GM21515 (cell line): ENCODE data around the gene TENM3.

Experiments
- ATAC-seq: cut with Tn5 transposase; IDR thresholded peaks from one replicate; pipeline ENCODE4 v1.9.1; 2021; ENCODE audit not compliant: unreplicated experiment

TENM3 gene

DNA sequence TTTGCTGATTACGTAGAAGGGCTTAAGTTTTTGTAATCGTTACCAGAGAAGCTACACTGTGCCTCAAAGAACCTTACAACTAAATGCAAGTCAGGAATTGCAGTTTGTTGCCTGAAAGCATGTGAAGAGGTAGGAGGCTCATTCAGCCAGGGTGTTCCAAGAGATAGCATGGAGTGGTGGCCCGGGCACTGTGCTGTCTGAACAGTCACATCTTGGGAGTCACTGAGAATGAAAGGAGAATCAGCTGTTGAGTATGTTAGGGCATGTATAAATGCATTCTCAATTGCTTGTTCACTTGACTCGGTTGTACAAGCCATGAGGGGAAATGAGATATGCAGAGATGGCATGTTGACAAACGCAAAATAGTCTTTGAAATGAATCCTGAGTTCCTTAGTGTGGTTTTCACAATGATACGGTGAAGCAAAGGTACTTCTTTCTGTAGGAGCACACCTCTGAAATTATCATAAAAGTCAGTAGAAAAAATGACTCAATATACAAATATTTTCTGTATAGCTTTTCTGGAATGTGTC, 513.0 kb downstream of the TENM3 start:
- ATAC-seq = no peak

DNA sequence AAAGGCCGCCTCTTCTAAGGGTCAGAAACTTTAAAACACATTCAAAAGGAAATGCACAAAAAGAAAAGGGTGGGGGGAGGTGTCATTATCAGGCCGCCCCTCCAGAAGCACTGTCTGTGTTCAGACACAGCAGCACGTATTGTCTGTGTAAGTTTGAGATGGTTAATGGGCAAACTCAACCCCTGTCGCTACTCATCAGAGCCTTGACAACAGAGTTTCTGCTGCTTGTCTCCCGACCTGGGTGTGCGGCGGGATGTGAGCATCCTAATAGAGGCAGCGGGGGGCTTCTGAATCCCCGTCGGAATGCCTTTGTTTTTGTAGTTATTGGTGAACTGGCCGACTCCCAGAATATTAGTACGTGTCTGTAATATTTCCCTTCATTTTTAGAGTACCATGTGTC, 515.1 kb downstream of the TENM3 start:
- no peak for ATAC-seq

DNA sequence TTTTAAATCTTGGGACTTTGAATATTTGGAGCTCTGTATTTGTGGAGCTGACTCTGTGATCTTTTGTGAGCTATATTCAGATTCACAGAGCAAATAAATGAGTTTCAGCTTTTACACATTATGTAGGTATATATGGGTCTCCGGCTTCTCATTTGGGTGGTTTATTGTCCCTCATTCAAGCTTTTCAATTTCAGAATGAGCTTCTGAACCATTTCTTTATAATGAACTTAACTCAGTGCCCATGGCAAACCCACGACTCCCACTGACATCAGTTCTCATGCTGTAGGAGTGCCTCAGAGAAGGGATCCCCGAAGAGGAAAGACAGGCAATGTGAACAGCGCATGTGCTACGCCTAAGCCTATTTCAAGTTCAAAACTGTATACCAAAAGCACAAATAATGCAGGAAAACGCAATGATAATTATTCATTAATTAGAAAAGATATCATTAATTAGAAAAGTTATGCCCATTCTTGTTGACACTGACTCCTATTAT, 517.4 kb downstream of the TENM3 start:
- no peak for ATAC-seq

DNA sequence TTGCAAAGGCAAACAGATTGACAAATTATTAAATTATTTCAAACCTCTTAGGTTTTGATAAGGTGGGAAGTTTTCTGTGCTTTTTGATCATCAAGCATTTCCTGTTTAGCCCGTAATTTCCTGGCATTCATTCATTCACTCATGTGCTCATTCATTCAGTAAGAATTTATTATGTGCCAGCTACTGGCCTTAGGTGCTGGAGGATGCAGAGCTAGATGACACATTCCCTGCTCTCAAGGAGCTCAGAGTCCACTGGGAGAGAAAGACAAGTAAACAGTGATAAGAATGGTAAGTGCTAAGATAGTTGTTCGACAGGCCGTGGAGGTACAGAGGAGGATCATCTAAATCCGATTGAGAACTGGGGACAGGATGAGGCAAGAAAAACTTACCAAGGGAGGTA, 520.9 kb downstream of the TENM3 start:
- no peak for ATAC-seq

DNA sequence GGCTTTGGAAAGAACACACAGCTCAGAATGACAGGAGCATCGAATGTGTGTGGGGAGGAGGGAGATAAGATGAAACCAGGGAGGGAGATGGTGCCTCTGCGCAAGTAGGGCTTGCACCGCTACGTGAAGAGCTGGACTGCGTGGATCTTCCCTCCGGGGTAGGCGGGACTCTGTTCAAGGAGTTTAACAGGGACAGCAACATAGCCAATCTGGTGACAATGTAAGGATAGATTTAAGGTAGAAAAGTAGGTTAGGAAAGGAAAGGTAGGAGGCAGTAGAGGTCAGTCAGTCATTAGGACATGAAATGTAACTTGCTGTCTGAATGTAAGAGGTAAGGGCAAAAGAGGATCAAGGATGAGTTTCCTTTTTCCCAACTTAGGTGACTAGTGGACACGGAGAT, 521.4 kb downstream of the TENM3 start:
- ATAC-seq = no peak

DNA sequence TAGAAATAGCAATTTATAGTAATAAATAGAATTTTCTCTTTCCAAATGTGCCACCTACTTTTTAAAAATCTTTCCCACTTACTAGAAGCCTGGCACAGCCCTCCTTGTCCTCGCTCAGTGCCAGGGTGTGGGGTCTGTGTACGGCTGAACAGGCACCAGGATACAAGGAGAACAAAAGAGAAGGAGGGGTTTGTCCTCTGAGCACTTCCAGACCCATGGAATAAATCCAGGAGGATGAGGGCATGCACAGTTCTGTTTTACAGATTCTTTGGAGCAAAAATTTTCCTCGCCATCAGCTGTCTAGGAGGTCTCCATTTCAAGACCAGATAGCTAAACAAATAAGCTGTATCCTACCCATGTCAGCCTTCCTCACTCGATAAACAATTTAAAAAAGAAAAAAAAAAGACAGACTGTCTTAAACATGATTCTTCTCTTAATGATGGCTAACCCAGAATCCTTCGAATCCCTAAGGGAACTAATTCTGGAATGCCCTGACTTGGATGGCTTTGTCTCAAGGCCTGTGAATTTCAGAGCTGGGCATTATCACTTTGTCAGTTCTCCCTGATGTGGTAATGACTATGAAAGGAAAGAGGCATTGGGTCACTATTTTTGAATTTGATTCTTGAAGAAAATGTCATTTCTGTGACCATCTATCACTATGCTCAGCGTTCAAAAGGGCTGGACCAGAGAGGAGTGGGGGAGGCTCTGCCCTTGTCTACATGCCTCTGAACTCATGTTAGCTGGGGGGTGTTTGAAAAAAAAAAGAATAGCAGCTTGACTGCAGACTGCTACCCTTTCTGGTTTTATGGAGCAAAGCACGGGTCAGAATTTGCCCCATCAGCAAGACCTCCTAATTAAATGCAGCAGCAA, 523.0 kb downstream of the TENM3 start:
- ATAC-seq = no peak

DNA sequence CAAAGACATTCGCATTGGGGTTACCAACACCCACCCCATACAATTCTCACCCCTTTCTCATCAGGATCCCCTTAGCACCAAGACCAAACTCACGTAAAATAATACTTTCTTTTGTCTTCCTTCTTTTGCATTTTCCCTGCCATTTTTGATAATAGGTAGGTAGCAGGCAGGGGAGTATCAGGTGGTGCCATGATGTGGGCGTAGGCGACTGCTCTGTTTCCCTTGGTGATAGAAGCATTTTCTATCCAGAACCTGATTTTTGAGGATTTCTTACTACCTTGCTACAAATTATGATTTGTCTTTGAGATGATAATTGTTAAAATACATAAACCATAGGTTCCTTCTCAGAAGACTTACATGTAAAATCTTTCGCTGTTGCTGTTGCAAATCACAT, 523.7 kb downstream of the TENM3 start:
- ATAC-seq = no peak

DNA sequence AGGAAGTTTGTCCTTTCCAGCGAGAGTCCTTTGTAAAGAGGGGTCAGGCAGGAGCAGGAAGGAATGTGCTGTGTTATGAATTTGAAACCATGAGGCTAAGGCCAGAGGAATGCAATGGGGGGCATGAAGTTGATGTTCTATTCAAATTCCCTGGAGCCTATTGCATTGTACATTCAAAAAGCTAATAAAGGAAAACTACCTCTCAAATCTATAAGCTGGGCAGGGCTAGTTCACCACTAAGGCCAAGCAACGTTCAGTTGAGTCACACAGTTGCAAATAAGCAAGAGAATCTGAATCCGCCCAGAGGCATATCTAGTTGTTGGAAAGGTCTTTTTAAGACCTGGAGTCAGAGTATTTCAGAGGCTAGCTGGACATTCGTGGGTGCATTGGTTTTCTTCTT, 525.6 kb downstream of the TENM3 start:
- no peak for ATAC-seq

DNA sequence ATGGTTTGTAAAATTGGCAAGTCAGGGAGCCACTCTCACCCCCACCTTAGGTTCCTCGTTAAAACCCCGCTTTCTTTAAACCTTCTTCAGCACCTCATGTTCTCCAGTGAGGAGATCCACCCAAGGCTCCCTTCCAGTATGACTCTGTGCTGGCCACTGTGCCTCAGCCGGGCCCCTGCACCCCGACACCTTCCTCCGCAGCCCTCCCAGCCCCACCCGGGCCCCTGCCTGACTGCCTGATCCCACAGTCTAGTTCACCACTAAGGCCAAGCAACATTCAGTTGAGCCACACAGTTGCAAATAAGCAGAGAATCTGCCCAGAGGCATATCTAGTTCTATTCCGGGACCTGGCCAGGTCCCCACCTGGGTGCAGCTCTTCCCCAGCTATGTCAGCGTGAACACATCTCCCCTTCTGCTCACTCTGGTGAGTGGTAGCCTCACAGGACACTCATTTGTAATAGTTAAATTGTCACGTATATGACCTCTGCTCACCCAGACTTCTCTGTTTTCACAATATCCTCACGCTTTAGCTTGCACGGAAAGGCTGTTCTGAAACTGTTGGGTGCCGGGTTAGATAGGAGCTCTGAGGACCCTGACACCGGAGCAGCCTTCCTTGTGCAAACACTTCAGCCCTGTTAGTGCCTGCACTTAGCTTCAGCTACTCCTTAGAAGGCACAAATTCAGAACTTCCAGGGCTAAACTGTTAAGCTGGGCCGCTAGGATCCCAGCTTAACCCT, 527.2 kb downstream of the TENM3 start:
- ATAC-seq = no peak

DNA sequence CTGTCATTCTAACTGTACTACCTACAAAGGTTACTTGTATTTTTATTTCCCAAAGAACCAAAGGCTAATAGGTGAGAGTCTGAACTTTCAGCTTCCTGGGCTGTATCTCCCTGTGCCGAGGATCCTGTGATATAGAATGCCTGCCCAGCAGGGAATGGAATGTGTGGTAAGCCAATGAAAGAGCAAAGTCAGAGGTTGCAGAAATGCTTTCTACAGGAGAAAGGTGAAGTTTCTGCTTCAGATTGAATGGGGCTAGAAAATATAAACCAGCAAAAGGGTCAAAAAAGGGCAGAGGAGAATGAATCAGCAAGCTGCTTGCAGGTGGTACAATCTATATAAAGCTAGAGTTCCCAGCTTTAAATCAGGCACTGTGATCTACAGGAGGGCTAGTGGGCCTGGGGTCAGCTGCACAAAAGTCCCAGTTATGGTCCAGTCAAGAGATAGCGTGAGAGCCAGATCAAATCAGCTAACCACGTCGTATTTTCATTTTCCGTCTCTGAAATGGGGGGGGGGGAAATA, 527.9 kb downstream of the TENM3 start:
- no peak for ATAC-seq

DNA sequence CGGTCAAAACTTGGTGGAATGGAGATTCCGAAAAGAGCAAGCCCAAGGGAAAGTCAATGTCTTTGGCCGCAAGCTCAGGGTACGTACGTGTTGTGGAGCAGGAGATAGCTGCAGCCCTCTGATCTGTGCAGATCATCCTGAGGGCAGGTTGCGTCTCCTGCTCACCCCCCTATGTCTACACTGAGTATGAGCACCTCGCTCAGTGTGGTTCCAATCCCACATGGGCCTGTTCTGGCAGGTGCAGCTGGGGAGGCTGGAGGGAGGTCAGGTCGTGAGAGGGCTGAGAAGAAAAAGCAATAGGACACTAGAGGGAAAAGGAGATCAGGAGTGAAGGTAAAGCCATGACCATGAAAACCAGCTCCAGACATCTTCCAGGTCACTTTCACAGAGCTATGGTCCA, 531.9 kb downstream of the TENM3 start:
- no peak for ATAC-seq

DNA sequence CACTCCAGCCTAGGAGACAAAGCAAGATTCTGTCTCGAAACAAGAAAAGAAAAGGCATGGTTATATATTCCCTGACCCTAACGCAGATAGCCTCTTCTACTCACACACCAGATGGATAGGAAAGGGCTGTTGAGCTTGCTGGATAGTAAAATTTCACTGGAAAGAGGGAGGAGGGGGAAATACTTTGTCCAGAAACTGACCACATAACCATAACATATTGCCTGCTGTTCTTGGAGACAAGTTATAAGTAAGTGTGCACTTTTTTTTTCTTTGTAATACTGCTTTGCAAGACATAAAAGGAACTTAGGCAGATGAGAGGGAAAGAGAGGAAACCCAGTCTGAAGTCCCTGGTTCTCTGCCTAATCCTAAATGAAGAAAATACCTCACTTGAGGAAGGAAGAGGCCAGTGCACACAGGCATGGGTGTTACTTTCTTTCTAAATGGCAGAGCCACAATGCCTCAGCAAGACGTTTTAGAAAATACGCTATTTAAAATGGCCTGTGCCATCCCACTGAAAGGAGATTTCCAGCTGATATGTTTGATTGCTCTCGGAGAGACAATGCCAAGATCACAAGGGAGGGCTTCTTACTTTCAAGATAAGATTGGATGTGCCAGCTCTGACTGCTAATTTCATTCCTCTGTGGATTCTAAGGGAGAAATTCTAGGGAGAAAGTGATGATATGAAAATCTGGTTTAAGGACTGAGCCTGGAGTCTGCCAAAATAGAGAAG, 533.3 kb downstream of the TENM3 start:
- ATAC-seq = no peak

DNA sequence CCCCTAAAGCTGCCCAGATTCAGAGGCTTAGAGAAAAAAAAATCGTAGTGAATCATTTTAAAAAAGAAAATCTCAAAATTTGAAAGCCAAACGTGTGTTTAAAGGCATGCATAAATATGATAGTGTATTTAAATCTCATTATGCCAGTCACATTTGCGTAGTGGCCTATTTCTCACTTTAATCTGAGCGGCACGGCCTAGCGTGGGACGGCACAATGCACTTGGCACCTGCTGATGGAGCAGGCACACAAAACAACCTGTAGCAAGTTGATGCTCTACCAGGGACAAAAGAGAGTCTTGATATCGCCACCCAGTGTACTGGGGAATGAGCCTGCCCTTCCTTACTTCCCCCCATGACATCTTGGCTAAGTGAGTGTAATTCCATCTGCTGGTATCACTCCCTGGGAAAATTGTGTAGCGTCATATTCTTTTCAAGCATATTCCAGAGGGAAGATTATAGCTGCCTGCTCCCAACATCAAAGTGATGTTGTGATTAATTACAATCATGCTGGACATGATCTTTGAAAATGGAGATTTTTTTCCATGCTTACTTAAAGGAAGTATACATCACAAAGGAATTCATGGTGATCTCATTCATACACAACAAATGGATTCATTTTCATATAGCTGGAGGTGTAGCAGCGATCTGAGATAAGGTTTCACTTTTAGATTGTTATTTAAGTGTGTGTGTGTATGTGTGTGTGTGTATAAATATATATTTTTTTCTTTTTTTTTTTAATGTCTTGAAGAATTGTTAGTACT, 535.2 kb downstream of the TENM3 start:
- no peak for ATAC-seq

DNA sequence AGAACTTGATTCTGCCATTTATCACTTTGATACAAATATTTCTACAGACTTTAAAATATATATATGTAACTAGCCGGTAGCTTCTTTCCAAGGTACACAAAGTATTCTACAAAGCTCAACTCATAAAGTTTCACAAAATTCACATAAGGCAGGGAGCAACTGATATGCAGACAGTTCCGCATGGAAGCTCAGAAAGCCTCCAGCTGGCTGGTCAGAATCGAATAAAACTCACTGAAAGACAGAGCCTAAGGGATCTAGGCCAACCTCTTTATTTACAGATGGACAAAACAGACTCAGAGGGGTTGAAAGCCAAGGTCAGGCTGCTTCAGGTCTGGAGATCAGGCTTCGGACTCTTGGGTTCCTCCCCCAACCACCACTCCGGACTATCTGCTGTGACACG, 543.8 kb downstream of the TENM3 start:
- ATAC-seq = no peak

DNA sequence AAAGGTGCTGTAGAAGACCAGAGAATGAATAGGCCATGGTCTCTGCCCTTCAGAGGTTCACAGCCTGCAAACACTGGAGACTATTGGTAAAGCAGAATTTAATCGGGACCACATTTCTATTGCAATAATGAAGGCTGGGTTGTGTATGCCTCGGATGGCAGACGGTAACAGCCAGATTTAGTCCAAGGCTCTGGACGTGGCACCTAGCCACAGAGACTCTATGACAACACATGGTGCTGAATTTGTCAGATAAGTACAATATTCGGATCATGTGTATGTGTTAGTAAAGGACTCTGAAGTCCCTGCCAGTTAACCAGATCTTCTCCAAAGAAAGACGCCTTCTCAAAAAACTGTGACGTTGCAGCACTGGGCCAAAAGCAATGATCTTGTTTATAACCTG, 545.0 kb downstream of the TENM3 start:
- no peak for ATAC-seq

DNA sequence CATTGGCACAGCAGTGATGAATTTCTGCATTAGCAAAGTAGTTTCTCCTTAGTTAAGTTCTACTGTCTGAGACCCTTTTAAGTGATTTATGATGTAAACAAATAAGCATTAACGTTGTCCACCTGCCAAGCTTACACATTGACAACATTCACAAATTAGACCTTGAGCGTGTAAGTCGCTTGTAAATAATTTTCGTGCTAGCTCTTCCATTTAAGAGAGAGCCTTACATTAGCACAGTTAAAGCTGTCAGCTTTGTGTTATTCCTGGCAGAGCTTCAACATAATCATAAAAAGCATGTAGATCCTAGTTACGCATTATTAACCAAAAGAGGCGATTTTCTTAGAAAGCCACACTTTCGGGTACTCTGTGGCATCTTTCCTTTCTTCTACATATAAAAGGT, 546.3 kb downstream of the TENM3 start:
- no peak for ATAC-seq

DNA sequence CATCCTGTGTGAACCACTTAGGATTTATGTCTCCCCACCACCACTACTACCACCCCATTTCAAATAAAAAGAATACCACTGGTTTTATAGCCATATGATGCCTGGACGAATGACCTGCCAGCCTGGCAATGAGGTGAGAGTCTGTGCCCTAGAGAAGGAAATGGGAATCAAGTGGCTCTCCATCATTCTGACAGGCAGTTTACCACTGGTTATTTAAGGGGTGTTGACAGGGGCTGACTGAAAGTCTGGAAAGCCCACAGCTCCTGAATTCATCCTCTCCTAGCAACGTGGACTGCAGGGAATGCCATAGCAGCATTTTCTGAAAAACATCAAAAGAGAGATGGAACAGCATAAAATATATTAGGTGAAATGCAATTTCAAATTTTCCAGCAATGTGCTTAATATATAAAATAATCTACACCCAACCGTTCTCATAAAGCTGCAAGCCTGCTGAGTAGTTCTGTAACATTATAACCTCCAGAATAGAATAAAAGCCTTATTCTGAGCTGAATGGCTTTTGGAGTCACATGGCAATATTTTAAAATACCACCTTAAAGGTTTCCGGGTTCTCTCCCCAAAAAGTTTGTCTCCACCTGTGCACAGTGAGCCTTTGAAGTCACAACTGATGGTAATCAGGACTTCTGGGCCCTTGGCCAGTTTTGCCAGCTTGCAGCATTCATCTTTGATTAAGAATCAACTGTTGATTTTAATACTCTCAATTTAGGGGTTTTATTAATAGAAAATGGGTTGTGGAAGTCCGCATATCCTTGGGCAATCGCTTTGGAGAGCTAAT, 552.4 kb downstream of the TENM3 start:
- ATAC-seq = no peak

DNA sequence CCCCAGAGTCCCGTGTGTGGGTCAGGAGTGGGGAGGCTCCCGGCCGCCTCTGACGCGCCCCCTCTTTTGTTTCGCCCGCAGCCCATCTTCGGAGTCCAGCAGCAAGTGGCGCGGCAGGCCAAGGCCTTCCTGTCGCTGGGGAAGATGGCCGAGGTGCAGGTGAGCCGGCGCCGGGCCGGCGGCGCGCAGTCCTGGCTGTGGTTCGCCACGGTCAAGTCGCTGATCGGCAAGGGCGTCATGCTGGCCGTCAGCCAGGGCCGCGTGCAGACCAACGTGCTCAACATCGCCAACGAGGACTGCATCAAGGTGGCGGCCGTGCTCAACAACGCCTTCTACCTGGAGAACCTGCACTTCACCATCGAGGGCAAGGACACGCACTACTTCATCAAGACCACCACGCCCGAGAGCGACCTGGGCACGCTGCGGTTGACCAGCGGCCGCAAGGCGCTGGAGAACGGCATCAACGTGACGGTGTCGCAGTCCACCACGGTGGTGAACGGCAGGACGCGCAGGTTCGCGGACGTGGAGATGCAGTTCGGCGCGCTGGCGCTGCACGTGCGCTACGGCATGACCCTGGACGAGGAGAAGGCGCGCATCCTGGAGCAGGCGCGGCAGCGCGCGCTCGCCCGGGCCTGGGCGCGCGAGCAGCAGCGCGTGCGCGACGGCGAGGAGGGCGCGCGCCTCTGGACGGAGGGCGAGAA, 556.5 kb downstream of the TENM3 start:
- ATAC-seq = no peak

DNA sequence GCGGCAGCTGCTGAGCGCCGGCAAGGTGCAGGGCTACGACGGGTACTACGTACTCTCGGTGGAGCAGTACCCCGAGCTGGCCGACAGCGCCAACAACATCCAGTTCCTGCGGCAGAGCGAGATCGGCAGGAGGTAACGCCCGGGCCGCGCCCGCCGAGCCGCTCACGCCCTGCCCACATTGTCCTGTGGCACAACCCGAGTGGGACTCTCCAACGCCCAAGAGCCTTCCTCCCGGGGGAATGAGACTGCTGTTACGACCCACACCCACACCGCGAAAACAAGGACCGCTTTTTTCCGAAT, 557.0 kb downstream of the TENM3 start:
- ATAC-seq = no peak
